Mucosa of stomach (tissue), 1 donor: Measurements from ENCODE around the gene ADGRG7.

Experiments
- H3K27me3 ChIP-seq: one replicate; pipeline ENCODE4 v1.7.0; 2013; ENCODE audit warnings: mild to moderate bottlenecking, low read length; ENCODE audit not compliant: control insufficient read depth, insufficient read depth
- H3K36me3 ChIP-seq: one replicate; pipeline ENCODE4 v1.7.0; 2013; ENCODE audit warnings: low read length; ENCODE audit not compliant: control insufficient read depth, insufficient read depth
- H3K4me1 ChIP-seq: one replicate; pipeline ENCODE4 v1.7.0; 2013; ENCODE audit warnings: mild to moderate bottlenecking, low read length; ENCODE audit not compliant: control insufficient read depth, insufficient read depth
- H3K4me3 ChIP-seq: one replicate; pipeline ENCODE4 v1.7.0; 2013; ENCODE audit warnings: low read length
- H3K9ac ChIP-seq: one replicate; pipeline ENCODE4 v1.7.0; 2013; ENCODE audit warnings: mild to moderate bottlenecking, low read length, moderate library complexity
- H3K9me3 ChIP-seq: one replicate; pipeline ENCODE4 v1.7.0; 2013; ENCODE audit warnings: mild to moderate bottlenecking, low read length, moderate library complexity; ENCODE audit not compliant: control insufficient read depth
- donor health status: Pancreatic carcinoma.

The ADGRG7 gene

GRCh38 chr3:100631236-100631635, 21.8 kb downstream of the ADGRG7 start:
- Histone ChIP-seq H3K27me3 (no peaks in the 10 kb centered on the region), H3K4me3 (no peak overlapping the region), H3K9ac (no peak overlapping the region), H3K9me3 (no peaks in the 10 kb centered on the region), H3K36me3 (no peaks in the 10 kb centered on the region), H3K4me1 (peaks cover 13% of the 10 kb centered on the region)

GRCh38 chr3:100634493-100635272, 25.3 kb downstream of the ADGRG7 start:
- peak overlapping the region; percentile 7 for H3K4me3 ChIP-seq
- H3K4me1 ChIP-seq: peaks cover 13% of the 10 kb centered on the region
- no peaks in the 10 kb centered on the region for H3K36me3 ChIP-seq
- H3K27me3 ChIP-seq: no peaks in the 10 kb centered on the region
- H3K9ac ChIP-seq: no peak overlapping the region
- H3K9me3 ChIP-seq: no peaks in the 10 kb centered on the region

DNA sequence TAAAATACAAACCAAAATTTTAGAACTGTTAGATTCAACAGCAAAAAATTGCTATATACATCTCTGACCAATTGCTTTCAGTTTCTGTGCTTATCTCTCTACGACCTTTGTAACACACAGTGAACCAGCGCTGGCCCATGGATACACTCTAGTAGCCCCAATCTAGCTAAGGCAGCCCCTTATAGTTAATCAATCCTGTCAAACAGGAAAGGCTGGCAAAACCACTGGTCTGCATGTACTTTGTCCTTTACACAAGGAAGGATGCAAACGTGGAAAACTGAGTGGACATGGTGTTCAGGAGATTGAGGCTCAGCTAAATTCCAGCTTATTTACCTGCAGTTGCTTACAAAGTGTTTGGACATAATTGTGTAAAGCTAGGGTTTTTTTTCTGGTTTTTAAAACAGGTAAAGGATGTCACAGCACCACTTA, 25.9 kb downstream of the ADGRG7 start:
- Histone ChIP-seq H3K9me3 (no peaks in the 10 kb centered on the region), H3K36me3 (no peaks in the 10 kb centered on the region), H3K4me3 (no peak overlapping the region)

DNA sequence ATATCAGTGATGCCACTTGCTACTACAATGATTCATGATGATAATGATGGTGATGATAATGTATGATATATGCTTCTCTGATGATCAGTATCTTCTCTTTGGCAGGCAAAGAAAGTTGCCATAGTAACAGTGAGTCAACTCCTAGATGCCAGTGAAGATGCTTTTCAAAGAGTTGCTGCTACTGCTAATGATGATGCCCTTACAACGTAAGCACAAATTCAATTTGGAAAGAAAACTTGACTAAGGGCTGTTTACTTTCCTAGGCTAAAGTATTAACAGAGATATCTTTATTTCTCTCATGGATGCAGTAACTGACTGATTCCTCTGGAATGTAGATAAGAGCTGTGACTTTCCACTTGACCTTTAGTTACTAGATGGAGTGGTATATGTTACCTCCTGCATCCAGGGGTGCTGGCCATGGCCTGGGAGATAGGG, 27.8 kb downstream of the ADGRG7 start:
- Histone ChIP-seq H3K27me3 (no peaks in the 10 kb centered on the region), H3K9ac (no peak overlapping the region), H3K36me3 (no peaks in the 10 kb centered on the region), H3K9me3 (no peaks in the 10 kb centered on the region), H3K4me3 (no peak overlapping the region), H3K4me1 (peaks cover 17% of the 10 kb centered on the region)

More for the DNA sequence above, 25.9 kb downstream of the ADGRG7 start:
- Histone ChIP-seq H3K9ac (no peak overlapping the region), H3K27me3 (no peaks in the 10 kb centered on the region), H3K4me1 (peaks cover 13% of the 10 kb centered on the region)

- Histone ChIP-seq H3K9me3 (no peaks in the 10 kb centered on the region), H3K4me1 (peaks cover 6% of the 10 kb centered on the region), H3K9ac (no peak overlapping the region), H3K36me3 (no peaks in the 10 kb centered on the region), H3K4me3 (no peak overlapping the region), H3K27me3 (no peaks in the 10 kb centered on the region)
Observed at GRCh38 chr3:100640633-100641032, 31.2 kb downstream of the ADGRG7 start.

DNA sequence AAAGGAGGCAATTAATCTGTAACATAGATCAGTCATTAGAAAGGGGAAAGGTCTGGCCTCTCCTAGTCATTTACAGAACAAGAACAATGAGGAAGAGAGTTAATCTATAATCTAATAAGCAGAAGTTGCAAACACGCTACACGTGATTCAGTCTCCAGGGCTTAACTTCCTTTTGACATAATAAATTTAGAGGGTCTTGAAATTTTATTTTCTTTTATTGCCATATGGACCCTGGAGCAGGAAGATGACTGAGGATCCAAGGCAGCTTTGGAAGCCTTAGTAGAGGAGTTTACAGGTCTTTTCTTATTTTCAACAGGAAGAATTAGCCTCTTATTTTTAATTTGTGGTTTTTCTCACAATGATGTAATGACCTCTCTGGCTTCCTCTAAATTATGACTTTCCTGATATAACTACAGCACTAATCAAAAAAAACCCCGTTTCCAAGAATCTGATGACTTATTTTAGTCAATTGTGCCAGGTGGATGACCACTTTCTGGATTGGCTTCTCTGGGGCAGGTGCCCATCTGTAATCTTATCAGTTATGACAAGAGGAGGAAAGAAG, 32.2 kb downstream of the ADGRG7 start:
- no peaks in the 10 kb centered on the region for H3K9me3 ChIP-seq
- H3K36me3 ChIP-seq: no peaks in the 10 kb centered on the region
- H3K4me3 ChIP-seq: no peak overlapping the region
- H3K9ac ChIP-seq: no peak overlapping the region
- H3K4me1 ChIP-seq: peaks cover 4% of the 10 kb centered on the region
- H3K27me3 ChIP-seq: no peaks in the 10 kb centered on the region

DNA sequence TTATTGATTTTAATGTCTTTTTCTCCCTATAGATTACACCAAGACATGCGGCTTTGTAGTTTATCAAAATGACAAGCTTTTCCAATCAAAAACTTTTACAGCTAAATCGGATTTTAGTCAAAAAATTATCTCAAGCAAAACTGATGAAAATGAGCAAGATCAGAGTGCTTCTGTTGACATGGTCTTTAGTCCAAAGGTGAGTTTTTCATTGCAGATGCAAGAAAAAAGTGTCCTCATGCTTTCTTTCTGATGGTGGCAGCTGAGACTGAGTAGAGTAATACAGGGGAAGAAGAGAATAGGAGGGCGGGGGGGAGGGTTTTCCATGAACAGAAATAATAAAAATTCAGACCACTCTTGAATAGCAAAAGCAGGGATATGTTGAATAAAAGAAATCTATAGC, 36.5 kb downstream of the ADGRG7 start:
- H3K36me3 ChIP-seq: no peaks in the 10 kb centered on the region
- peaks cover 4% of the 10 kb centered on the region for H3K4me1 ChIP-seq
- H3K27me3 ChIP-seq: no peaks in the 10 kb centered on the region
- no peak overlapping the region for H3K9ac ChIP-seq
- H3K9me3 ChIP-seq: no peaks in the 10 kb centered on the region
- no peak overlapping the region for H3K4me3 ChIP-seq

GRCh38 chr3:100647171-100647570, 37.8 kb downstream of the ADGRG7 start:
- Histone ChIP-seq H3K9me3 (no peaks in the 10 kb centered on the region), H3K9ac (no peak overlapping the region), H3K4me1 (no peaks in the 10 kb centered on the region), H3K27me3 (no peaks in the 10 kb centered on the region), H3K4me3 (no peak overlapping the region), H3K36me3 (no peaks in the 10 kb centered on the region)

DNA sequence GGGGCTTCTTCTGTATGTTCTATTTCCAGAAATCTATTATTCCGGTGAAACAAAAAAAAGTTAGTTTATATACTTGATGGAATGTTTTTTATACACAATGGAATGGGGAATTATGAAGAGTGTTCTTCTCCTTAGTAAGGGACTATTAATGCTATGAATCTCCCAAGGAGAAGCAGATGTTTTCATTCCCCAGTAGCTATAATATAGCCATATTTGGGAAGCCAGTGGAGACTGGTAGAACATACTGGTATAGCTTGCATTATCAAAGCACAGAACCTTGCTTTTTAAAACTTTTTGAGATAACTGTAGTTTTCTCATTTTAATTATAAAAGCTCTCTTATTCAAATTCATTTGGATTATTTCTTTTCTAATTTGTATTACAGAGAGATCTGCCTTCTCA, 38.3 kb downstream of the ADGRG7 start:
- no peak overlapping the region for H3K4me3 ChIP-seq
- H3K36me3 ChIP-seq: no peaks in the 10 kb centered on the region
- no peaks in the 10 kb centered on the region for H3K9me3 ChIP-seq
- no peaks in the 10 kb centered on the region for H3K4me1 ChIP-seq
- no peaks in the 10 kb centered on the region for H3K27me3 ChIP-seq
- H3K9ac ChIP-seq: no peak overlapping the region

- Histone ChIP-seq H3K36me3 (no peaks in the 10 kb centered on the region), H3K9me3 (no peaks in the 10 kb centered on the region), H3K4me1 (no peaks in the 10 kb centered on the region), H3K9ac (no peak overlapping the region), H3K27me3 (no peaks in the 10 kb centered on the region), H3K4me3 (no peak overlapping the region)
Observed at GRCh38 chr3:100650651-100651619, 41.5 kb downstream of the ADGRG7 start.

GRCh38 chr3:100653604-100654294, 44.3 kb downstream of the ADGRG7 start:
- no peak overlapping the region for H3K9ac ChIP-seq
- H3K36me3 ChIP-seq: no peaks in the 10 kb centered on the region
- H3K4me1 ChIP-seq: no peaks in the 10 kb centered on the region
- no peak overlapping the region for H3K4me3 ChIP-seq
- H3K9me3 ChIP-seq: no peaks in the 10 kb centered on the region
- H3K27me3 ChIP-seq: no peaks in the 10 kb centered on the region
